Fibroblast of skin of scalp (primary cell): ENCODE measurements around the gene SNX3.
A peak's percentile ranks its signal among the peaks of the same experiment; 100 is the strongest.

Experiments
- DNase-seq: peaks from one replicate; pipeline ENCODE4 v3.0.0-alpha.2; 2013

Gene SNX3

DNA sequence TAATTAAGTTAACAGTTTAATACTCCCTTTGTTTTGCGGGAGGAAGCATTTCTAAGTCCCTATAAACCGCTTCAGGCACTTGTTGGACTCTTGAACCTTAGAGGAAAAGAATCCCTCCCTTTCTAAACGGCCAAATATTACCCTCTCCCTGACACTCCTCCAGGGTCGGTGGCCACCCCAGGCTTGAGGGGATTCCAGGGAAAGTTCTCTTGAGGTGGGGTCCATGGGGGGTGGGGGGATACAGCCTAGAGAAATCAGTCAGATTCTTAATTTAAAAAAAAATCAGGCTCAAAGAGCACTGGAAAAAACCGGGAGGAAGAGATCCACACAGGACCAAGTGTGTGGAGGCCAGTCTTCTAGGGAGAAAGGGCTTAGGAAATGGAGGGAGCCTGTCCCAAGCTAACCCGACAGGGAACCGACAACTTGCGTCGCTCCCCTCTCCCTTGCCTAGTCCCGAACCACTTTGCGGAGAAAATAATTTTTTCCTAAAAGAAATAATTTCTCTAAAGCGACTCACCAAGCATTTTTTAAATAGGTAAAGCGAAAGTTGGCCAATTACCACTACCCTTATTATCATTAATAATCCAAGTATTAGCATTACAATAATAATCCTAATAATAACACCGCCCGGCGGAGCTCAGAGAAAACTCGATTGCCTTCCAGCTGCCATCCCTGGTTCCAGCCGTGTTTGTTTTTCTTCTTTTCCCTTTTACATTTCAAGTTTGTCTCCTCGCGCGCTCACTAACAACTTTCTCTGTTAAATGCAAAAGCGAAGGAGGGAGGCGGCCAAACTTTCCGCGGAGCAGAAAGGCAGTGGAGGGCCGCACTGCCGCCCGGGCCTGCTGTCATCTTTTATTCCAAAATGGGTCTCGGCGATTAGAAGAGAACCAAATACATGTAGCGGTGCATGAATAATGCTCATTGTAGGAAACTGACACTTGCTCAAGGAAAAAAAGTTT lies 90.2 kb downstream of the SNX3 start:
- no peak for DNase-seq

DNA sequence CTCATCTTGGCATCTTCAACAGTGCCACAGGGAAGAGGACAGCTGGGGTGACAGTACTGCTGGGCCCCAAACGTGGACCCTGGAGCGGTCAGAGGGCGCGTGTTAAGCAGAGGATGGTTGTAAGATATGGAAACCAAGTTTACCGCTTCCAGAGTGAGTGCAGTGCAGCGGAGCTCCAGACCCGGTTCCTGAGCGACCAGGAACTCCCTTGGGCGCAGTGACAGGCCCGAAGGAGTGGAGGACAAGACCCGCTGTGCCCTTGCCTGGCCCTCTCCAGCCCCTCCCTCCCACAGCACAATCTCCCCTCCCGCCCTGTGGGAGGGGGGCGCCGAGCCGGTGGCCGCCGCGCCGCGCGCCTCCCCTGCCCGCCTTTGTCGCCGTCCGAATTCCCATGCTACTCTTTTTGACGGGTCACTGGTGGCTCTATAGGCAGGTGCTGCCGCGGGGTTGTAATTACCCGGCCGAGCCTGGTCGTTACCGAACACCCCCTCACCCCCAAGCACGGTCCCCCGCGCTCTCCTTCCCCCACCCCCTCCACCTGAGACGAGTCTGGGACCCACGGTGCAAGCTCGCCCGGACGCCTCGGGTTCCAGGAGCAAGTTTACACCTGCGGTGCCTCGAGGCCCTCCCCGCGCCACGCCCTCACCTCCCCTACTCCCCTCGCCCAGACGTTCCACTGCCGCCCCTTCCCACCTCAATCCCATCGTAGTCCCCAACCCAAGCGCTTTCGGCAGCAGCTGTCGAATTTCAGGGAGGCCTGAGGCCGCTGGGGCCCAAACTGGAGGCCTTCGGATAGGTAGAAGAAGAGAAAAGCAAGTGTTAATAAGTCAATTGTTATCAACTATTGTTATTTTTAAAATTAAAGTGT lies 91.1 kb downstream of the SNX3 start:
- no peak for DNase-seq

DNA sequence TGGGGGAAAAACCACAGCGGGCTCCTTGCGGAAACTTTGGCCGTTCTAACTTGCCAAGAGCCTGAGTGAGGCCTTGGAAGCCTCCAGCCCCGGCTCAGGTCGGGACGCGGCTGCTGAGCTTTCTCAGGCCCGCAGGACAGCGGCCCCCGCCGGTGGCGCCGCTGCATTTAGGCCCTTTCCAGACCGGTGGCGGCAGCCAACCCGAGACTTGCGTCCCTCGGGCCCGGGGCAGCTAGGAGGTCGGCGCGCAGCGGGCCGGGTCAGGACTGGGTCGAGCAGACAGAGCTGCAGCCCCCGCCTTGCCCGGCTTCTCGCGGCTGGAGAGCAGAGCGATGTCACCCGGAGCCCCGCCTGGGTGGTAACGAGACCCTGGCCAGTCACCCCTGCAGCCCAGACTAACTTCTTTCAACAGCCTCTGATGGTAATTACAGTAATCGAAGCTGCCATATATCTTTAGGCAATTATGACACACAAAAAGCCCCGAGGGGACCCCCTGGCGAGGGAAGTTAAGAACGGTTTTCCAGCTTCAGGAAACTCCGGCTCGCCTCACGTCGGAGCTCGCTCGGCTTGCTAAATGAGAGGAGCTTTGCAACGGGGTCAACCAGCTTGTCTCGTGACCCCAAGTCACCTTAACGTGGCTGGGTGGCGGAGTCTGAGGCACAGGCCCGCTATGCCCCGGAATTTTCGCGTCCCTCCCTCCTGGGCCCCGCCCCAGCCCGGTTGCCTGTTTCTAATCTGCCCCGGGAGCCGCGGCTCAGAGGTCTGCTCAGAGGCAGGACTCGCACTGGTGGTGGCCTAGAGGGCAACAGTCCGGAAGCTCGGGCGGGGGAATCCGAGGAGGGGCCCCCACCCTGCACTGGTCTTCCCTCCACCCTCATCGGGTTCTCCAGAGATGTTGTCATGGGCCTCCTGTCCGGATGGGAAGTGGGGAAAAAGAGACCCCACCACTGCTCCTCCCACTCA lies 92.1 kb downstream of the SNX3 start:
- peak; percentile 27 for DNase-seq

GRCh38 chr6:108168090-108168463 lies 92.8 kb downstream of the SNX3 start:
- no peak for DNase-seq

DNA sequence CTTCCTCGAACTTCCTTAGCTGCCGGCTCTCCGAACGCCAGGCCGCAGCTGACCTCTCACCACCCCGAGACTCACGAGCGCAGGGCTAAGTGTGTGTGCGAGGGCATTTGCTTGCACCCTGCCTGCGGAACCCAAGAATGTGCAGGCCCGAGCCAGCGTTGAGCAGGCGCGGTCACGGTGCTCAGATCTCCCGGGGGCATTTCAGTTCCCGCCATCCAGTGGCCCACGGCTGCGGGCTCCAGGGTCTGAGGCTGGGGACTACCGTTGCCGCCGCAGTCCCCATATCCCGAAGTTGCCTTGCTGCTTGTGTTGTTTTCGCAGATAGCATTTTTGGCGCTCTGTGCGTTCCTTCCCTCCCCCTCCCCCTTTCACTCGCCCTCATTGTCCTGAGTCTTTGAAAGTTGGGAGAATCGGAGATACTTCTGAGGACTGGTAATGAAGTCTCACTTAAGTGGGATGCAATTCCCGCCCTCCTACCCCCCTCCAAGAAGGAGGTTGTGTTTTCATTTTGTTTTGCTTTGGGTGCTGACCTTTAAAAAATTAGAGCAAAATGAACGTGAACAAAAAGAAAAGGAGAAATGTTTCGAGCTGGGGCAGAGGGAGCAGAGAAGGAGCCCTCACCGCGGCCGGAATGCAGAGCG lies 93.3 kb downstream of the SNX3 start:
- DNase-seq: no peak

DNA sequence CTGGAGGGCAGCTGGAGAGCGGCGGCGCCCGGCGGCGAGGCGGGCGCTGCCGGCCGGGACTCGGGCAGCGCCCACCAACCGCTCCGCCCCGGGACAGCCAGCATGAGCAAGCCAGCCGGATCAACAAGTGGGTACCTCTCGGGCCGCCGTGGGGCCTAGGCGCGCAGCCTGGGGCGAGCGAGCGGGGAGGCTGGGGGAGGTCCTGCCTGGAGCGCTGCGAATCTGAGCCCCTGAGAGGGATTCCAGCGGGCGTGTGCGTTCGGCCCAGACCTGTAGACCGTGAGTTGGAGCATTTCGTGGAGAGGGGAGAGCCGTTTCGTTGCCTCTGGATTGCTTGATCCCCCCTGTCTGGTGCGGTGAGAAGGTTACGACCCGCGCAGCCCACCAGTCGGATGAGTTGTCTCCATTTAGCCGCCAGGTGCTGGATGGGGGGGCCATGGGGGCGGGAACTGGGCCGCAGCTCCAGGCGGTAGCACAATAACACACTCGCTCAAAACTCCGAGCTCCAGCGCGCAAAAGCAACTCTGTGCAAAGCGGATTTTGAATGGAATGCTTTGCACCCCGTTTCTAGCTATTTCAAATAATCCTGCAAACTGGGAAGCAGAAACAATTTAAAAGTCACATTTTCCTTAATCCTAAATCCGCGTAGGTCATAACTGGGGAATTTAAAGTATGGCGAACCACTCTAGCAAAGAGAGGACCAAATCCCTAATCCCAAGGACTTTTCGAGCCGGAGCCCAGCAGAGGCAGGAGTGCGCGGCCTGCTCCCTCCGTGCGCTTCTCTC lies 94.0 kb downstream of the SNX3 start:
- no peak for DNase-seq

GRCh38 chr6:108165714-108166663 lies 94.9 kb downstream of the SNX3 start, which contains the start of gene NR2E1:
NR2E1 (plus strand) TSS chr6:108166022; CDS start chr6:108166766, 744 bp downstream.
- DNase-seq: no peak

- DNase-seq: no peak
Observed at GRCh38 chr6:108164815-108165706, 95.8 kb downstream of the SNX3 start.

DNA sequence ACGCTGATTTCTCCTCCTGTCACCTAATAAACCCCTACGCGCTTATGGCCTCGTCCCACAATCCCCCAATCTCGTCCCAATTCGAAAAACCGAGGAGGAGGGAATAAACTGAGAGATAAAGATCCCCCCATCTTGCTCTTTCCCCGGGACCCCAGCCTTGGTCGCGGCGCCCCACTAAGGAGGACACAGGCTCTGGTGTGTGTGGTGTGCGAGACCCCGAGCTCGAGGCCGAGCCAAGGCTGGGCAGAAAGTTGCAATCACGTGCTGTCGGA lies 96.4 kb downstream of the SNX3 start:
- no peak for DNase-seq

DNA sequence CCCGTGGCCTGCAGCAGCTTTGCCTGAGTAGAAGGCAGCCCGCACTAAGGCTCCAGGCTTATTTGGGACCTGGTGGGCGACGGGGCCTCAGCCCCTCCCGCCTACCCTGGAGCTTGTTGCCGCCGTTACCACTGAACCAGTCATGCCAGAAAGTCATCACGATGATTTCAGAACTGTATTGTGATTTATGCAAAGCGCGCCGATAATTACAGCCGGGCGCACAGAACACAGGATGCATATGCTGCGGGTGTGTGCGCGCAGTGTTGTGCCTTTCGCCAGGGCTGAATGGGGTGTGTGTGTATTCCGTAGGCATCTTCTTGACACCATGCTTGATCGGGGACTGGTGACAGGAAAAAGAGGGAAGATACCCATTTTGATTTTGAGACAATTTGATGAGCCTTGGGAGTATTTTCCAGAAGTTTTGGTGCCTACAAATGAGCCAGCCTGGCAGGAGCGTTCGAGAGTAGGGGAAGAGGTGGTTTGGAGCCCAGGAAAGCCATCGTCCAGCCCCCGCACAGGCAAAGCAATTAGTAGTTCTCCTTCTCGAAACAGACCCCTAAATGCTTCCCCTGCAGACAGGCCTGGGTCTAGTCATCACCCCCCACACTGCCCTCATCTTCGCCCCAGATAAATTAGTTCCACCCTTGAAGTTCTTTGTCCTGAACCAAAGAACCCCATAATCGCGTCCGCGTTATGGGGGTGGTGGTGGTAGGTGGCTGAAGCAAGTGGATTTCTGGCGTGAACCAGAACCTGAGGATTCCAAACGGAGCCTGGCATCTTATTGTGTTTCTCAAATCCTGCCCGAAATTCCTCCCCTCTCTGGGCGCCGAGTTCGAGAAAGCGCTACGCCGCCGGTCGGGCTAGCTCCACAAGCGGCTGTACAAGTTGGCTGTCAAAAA lies 96.9 kb downstream of the SNX3 start:
- DNase-seq: no peak

DNA sequence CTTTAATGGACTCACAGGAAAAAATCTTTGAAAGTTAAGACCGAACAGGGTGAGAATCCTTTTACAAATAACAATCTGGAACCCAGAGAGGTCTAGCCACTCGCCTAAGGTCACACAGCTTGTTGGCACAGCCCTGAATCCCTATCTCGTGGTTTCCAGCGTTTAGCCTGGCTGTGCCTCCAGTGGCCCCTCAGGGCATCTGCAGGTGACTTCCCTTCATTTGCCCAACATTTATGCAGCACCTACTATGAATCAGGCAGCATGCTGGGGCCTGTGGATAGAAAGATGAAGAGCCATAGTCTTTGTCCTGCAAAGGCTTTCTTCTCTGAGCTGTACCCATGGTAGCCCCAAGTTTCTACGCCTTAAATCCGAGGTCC lies 97.6 kb downstream of the SNX3 start:
- no peak for DNase-seq

DNA sequence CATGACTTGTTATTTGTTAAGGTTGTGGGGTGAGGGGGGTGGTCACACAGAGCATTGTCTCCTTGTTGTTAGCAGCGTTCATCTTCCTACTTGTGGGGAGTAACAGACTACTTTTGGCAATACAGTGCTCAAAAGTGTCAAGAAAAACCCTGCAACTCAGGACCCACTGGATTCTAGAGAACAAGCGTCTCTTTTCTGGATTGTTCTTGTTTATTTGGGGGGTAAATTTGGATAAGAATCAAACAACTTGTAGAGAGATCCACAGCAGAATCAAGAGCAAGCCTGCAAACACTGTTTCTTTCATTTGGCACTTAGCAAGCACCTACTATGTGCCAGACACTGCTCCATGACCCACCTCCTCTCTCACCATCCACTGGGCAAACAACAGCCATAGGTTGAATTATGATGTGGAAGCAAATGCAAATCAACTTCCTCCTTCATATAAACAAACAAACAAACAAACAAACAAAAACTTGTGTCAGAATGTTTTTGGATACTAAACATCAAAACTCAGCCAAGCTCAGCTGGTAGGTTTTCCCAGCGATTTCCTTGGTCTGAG lies 99.0 kb downstream of the SNX3 start:
- no peak for DNase-seq
